Middle frontal gyrus (tissue), 1 donor: Measurements from ENCODE around the gene NEB.

Experiments
- DNase-seq: peaks from one replicate; pipeline ENCODE4 v3.0.0-alpha.2; 2015; ENCODE audit warnings: low spot score; ENCODE audit errors: extremely low spot score

NEB gene

DNA sequence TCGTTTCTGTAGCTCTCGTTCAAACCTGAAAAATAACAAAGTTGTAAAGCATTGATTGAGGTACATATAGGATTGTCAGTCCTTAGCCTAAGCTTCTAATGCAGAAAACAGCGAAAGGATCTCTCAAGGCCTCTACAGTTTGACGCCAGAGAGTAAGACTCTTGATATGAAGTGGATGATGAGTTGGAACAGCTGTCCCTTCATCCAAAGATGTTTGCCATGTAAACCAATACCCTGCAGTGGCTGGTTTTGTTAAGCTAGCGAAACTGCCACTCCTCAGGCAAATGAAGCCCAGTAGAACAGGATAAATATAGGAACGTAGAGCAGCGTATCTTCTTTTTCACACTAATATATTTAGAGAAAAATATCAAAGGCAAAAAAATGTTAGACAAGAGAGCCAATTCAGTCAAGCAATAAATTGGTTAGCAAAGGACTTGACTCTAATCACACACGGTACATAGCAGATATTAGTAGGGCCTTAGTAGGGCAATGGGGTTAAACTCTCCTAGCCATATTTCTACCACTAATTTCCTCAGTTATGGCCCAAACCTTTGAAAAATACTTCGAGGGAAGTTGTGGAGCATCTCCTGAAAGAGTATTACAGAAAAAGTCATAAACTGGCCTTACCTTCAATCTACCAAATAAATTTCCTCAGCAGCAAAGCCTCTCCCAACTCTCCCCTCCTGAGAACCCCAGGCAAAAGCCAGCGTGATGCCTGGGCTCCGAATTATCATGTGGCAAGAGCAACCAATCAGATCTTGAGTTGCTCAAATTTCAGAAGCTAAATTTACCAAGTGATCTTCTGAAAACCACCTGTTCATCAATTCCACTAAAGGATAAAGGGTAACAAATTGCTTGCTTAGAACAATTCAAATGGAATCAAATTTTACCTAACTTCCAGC, at the start of gene NEB:
Gene NEB (minus strand): TSS at position 706 of the 902 bp plus-strand sequence. CDS start 1,320 bp downstream, outside the sequence.
- DNase-seq = no peak

GRCh38 chr2:151783133-151783520, 48.9 kb upstream of the NEB start:
- no peak for DNase-seq

DNA sequence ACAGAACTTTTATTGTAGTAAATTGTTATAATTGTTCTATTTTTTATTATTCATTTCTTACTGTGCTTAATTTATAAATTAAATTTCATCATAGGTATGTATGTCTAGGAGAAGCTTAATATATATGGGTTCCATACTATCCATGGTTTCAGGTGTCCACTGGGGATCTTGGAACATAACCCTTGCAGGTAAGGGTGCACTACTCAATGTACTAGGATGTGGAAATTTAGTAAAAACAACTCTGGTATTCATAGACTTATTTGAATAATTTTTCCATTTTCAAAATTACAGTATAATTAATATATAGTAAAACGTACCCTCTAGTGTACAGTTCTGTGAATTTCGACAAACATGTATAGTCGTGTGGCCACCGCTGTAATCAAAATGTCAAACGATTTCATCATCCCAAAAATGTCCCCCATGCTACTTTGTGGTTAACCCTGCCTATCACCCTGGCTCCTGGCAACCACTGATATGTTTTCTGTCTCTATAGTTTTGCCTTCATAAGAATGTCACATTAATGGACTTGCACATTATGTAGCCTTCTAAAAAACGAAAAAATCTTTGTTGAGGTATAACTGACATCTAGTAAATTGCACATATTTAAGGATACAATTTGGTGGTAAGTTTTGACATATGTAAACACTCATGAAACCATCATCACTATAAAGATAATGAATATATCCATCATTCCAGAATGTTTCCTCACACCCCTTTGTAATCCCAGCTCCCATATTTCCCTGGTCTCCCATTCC, 48.3 kb upstream of the NEB start:
- DNase-seq = no peak

DNA sequence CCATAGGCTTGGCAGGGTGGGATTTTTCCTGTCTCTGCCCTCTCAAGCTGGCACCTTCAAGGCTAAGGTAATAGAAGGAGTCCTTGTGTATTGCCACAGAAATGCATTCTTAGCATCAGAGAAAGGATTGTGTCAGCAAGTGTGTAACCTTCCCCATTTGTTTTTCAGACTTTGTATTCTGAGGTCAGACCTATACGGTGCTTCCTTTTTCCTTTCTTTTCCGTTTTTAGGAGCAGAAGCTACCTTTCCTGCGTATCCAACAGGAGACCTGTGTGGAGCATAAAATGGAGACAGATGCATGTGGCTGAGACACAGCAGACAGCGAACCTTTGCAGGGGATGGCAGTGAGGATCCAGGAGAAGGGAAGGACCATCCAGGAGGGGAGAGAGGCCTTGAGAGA, 47.4 kb upstream of the NEB start:
- no peak for DNase-seq

- DNase-seq = no peak
Measured at GRCh38 chr2:151780938-151781337, 46.7 kb upstream of the NEB start.

DNA sequence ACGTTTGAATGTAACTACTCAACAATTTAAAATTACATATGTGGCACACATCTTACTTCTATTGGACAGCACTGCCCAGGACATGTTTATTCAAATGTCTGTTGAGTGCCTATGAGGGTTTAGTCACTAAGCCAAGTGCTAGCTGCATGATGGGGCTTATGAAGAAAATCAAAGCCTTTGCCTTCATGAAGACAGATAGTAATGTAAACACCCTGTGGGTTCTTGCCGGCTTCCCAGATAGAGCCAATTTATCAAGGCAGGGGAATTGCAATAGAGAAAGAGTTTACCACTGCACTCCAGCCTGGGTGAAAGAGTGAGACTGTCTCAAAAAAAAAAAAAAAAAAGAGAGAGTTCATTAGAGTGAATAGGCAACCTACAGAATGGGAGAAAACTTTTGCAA, 43.7 kb upstream of the NEB start:
- no peak for DNase-seq

DNA sequence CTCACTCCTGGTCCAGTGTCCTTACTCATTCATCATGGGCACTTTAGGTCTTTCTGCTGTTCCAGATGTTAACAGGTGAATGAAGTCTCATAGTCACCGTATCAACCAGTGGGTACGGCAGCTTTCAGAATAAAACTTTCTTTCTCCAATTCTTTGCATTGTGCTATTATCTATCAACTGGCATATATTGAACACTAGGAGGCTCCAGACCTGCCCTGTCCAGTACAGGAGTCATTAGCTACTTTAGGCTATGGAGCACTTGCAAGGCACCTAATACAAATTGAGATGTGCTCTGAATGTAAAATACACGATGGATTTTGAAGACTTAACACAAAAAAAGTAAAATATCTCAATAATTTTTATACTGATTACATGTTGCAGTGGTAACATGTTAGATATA, 43.2 kb upstream of the NEB start:
- no peak for DNase-seq

- DNase-seq = no peak
Measured at GRCh38 chr2:151776367-151776766, 42.1 kb upstream of the NEB start.

DNA sequence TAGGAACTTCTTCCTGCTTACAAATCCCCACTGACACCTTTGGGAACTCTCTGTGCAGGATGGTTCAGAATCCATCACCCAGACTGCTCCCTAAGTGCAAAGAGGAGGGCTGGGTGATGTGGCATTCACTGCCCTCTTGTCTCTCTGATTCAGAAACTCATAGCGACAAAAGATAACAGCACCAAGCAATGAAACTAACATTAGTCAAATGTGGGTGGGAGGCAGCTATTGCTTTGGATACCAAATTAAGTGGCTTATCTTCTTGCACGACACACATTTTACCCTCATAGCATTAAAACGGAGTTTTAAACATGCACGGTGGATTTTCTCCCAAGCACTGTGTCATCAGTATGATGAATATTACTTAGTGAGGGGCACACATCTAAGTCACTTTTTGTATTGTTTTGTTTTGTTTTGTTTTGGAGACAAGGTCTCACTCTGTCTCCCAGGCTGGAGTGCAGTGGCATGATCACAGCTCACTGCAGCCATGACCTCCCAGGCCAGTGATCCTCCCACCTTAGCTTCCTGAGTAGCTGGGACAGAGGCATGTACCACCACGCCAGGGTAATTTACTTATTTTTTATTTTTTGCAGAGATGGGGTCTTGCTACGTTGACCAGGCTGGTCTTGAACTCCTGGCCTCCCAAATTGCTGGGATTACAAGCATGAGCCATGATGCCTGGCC, 40.9 kb upstream of the NEB start:
- DNase-seq = no peak

GRCh38 chr2:151774506-151774905, 40.2 kb upstream of the NEB start:
- no peak for DNase-seq

DNA sequence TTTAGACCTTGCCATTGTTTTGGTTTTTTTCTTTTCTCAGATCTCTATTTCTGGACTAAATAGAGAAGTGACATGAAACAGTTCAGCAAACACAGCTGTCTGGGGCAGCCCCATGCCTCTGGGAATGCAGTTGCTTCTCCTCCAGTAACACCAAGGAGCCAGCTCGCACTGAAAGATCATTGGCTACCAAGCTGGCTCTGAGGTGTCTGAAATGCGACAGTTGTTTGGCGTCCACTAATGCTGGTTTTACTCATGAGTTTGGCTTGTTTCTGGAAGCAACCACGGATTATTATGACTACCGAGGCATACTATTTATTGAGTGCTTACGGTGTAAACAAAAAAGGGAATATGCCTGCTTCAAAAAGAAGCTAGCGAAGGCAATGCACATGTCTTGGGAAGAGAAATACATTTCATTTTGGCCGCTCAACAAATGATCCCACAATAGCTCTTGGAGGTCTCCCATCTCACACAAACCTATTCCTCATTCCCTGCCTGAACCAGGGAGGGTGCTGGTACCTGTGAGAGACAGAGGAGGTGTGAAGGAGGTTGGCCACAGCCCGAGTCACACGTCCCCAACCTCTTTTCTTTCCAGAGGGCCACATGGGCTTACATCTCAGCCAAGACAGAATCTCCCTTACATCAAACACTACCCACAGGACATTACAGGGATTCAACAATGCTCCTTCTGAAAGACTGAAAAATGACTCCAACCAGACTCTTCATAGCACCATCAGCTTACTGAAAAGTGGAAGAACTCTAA, 37.5 kb upstream of the NEB start:
- no peak for DNase-seq

GRCh38 chr2:151770995-151771394, 36.7 kb upstream of the NEB start:
- no peak for DNase-seq

GRCh38 chr2:151769606-151770005, 35.3 kb upstream of the NEB start:
- DNase-seq = no peak

GRCh38 chr2:151767536-151767935, 33.3 kb upstream of the NEB start:
- DNase-seq = no peak

GRCh38 chr2:151766437-151767153, 32.3 kb upstream of the NEB start:
- DNase-seq = no peak

- DNase-seq = no peak
Measured at GRCh38 chr2:151765760-151766410, 31.6 kb upstream of the NEB start.

DNA sequence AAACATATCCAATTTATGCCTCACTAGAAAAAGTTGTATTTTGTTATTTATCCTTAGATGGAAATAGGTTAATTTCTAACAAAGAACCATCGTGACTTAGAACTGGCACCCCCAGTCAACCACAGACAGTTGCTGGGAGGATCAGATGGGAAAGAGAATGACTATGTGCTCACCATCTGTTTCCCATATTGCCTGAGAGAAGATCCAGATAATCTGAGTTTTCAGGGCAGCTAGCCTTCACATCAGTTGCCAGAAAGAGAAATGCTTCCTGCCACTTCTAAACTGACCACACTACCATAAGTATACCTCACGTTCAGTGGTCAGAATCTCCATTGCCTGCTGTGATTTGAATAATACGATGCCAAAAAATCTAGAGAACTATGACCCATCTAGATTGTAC, 28.4 kb upstream of the NEB start:
- DNase-seq = no peak

- no peak for DNase-seq
Measured at GRCh38 chr2:151761687-151762086, 27.4 kb upstream of the NEB start.

DNA sequence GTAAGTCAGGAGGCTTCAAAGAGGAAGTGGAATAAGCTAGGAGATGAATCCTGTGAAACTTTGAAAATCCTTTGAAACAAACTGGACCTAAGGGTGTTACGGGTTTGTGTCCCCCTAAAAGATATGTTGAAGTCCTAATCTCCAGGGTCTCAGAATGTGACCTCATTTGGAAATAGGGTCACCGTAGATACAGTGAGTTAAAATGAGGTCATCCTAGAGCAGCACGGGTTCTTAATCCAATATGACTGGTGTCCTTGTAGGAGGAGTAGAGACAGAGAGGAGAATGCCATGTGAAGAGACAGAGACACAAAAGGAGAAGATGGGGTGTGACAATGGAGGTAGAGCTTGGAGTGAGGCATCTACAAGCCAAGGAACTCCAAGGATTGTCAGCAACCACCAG, 26.9 kb upstream of the NEB start:
- no peak for DNase-seq

DNA sequence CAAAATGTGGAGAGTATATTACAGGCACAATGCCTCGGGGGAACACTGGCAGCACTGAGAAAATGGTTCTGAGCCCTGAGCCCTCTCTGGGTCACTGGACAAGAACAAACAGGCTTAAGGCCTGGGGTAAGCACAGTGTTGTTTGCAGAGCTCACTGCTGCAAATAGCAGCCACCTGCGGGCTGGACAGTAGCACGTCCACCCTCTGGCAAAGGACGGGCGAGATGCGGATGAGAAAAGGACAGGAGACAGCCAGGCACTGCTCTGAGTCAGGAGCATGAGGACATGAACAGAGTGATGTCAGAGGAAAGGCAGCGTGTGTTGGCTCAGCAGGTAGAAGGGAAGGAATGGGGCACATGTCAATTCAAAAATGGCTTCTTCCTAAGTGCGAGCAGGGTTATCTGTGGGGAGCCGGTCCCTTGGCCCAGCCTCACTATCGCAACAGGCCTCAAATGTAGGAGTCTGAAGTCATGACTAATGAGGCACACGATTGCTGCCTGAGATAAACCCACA, 25.9 kb upstream of the NEB start:
- no peak for DNase-seq
